Measurements from ENCODE around the gene TRIM13. TPM values are rescaled to one million over a fixed set of nuclear protein-coding genes. Genes with fewer than 3 reads are reported as not detected.
"Not testable (repeated sequence)": the region's sequence is repeated elsewhere in the genome, so short reads cannot be mapped to it uniquely, and the experiment has no call there.

Gene TRIM13
- total RNA-seq, 3 donors from 2014 or later: 16.0 to 28.8 (median 22.9) TPM

GRCh38 chr13:50038266-50038665 is 41.4 kb downstream of the TRIM13 start:
- intact Hi-C loops (cut with DNase I; ENCODE audit: low total_unique reads): no loop called here
- Histone ChIP-seq H3K4me1 (no peaks in the 10 kb centered on the region), H3K36me3 (no peaks in the 10 kb centered on the region), H3K9me3 (no peaks in the 10 kb centered on the region), H3K27me3 (no peaks in the 10 kb centered on the region), H3K27ac (no peak overlapping the region), H3K4me3 (no peak overlapping the region)
- no peak for DNase-seq (ENCODE audit: low spot score in 2 of 2)
- TF ChIP-seq CTCF (IDR thresholded peaks at IDR 0.05) (no peak), POLR2AphosphoS5 (IDR thresholded peaks at IDR 0.05) (no peak), POLR2A (IDR thresholded peaks at IDR 0.05) (no peak)

- no peak overlapping the region for H3K27ac ChIP-seq
- H3K9me3 ChIP-seq: no peaks in the 10 kb centered on the region
- no peaks in the 10 kb centered on the region for H3K27me3 ChIP-seq
- H3K4me3 ChIP-seq: no peak overlapping the region
- intact Hi-C loops (cut with DNase I; ENCODE audit: low total_unique reads): no loop called here
- TF ChIP-seq POLR2A (IDR thresholded peaks at IDR 0.05) (no peak), POLR2AphosphoS5 (IDR thresholded peaks at IDR 0.05) (no peak), CTCF (IDR thresholded peaks at IDR 0.05) (no peak)
- no peaks in the 10 kb centered on the region for H3K4me1 ChIP-seq
- no peak for DNase-seq (ENCODE audit: low spot score in 2 of 2)
- H3K36me3 ChIP-seq: no peaks in the 10 kb centered on the region
Observed at GRCh38 chr13:50052478-50052877, 55.6 kb downstream of the TRIM13 start.

GRCh38 chr13:50053844-50054243 is 57.0 kb downstream of the TRIM13 start:
- no peak for DNase-seq (ENCODE audit: low spot score in 2 of 2)
- Histone ChIP-seq H3K4me1 (no peaks in the 10 kb centered on the region), H3K36me3 (no peaks in the 10 kb centered on the region), H3K9me3 (no peaks in the 10 kb centered on the region), H3K27ac (no peak overlapping the region), H3K4me3 (no peak overlapping the region), H3K27me3 (no peaks in the 10 kb centered on the region)
- TF ChIP-seq POLR2A (IDR thresholded peaks at IDR 0.05) (no peak), CTCF (IDR thresholded peaks at IDR 0.05) (no peak), POLR2AphosphoS5 (IDR thresholded peaks at IDR 0.05) (no peak)
- intact Hi-C loops (cut with DNase I; ENCODE audit: low total_unique reads): no loop called here

GRCh38 chr13:50055454-50055853 is 58.6 kb downstream of the TRIM13 start:
- TF ChIP-seq CTCF (IDR thresholded peaks at IDR 0.05): no peak
- TF ChIP-seq POLR2AphosphoS5 (IDR thresholded peaks at IDR 0.05): no peak
- TF ChIP-seq POLR2A (IDR thresholded peaks at IDR 0.05): no peak
- H3K27me3 ChIP-seq: no peaks in the 10 kb centered on the region
- no peak for DNase-seq (ENCODE audit: low spot score in 2 of 2)
- no peak overlapping the region for H3K27ac ChIP-seq
- H3K4me3 ChIP-seq: no peak overlapping the region
- H3K9me3 ChIP-seq: no peaks in the 10 kb centered on the region
- H3K4me1 ChIP-seq: no peaks in the 10 kb centered on the region
- intact Hi-C loops (cut with DNase I; ENCODE audit: low total_unique reads): no loop called here
- no peaks in the 10 kb centered on the region for H3K36me3 ChIP-seq

GRCh38 chr13:50060718-50061117 is 63.9 kb downstream of the TRIM13 start:
- H3K4me1 ChIP-seq: no peaks in the 10 kb centered on the region
- H3K4me3 ChIP-seq: no peak overlapping the region
- H3K27me3 ChIP-seq: no peaks in the 10 kb centered on the region
- H3K9me3 ChIP-seq: no peaks in the 10 kb centered on the region
- DNase-seq (ENCODE audit: low spot score in 2 of 2): no peak
- no peaks in the 10 kb centered on the region for H3K36me3 ChIP-seq
- H3K27ac ChIP-seq: no peak overlapping the region
- TF ChIP-seq POLR2A (IDR thresholded peaks at IDR 0.05) (no peak), POLR2AphosphoS5 (IDR thresholded peaks at IDR 0.05) (no peak), CTCF (IDR thresholded peaks at IDR 0.05) (no peak)
- intact Hi-C loops (cut with DNase I; ENCODE audit: low total_unique reads): no loop called here

GRCh38 chr13:50062336-50062735 is 65.5 kb downstream of the TRIM13 start:
- H3K27ac ChIP-seq; intact Hi-C loops (cut with DNase I; ENCODE audit: low total_unique reads); H3K4me3 ChIP-seq; H3K4me1 ChIP-seq; H3K9me3 ChIP-seq; H3K36me3 ChIP-seq; DNase-seq (ENCODE audit: low spot score in 2 of 2); H3K27me3 ChIP-seq: not testable (repeated sequence)
